Activated CD8-positive, alpha-beta T cell treated with anti-CD3 and anti-CD28 coated beads for 36 hours (primary cell): ENCODE results near the gene SHMT1. TPM values are rescaled to one million over a fixed set of nuclear protein-coding genes. Genes with fewer than 3 reads are reported as not detected.

Experiments
- ATAC-seq: fragments of 200-7000 bp; cut with Tn5 transposase; one replicate; pipeline ENCODE4 v1.10.0; 2021; ENCODE audit warnings: mild to moderate bottlenecking, moderate library complexity
- CTCF ChIA-PET: fragments of 350-600 bp; sonication (Branson Sonifier 250); formaldehyde crosslinking; loops from one replicate; lab custom pipeline; 2021; ENCODE audit warnings: antibody characterized with exemption; lab: Charles Lee
- POLR2A ChIA-PET: fragments of 350-600 bp; sonication (Branson Sonifier 250); formaldehyde crosslinking; loops from one replicate; lab custom pipeline; 2021; ENCODE audit warnings: antibody characterized with exemption; lab: Charles Lee
- DNase-seq: peaks from one replicate; pipeline ENCODE4 v3.0.0-alpha.2; 2020
- H3K27ac Mint-ChIP-seq: one replicate; pipeline ENCODE4 v1.8.0; 2021; ENCODE audit warnings: mild to moderate bottlenecking, mixed read lengths
- H3K27me3 Mint-ChIP-seq: one replicate; pipeline ENCODE4 v1.8.0; 2021; ENCODE audit warnings: mixed read lengths
- H3K36me3 Mint-ChIP-seq: one replicate; pipeline ENCODE4 v1.8.0; 2021; ENCODE audit warnings: low read depth, mixed read lengths
- H3K4me1 Mint-ChIP-seq: one replicate; pipeline ENCODE4 v1.8.0; 2021; ENCODE audit warnings: low read depth, mixed read lengths
- H3K4me3 Mint-ChIP-seq: one replicate; pipeline ENCODE4 v1.8.0; 2021; ENCODE audit warnings: mild to moderate bottlenecking, moderate library complexity, mixed read lengths
- H3K9me3 Mint-ChIP-seq: one replicate; pipeline ENCODE4 v1.8.0; 2021; ENCODE audit warnings: mixed read lengths
- intact Hi-C: fragments of 100-400 bp; cut with micrococcal nuclease; formaldehyde crosslinking; loops from one replicate; pipeline ENCODE4 v1.10.0; 2022
- total RNA-seq, 2 experiments: library from RNA; stranded (reverse); gene quantifications; one replicate each; pipeline ENCODE4 v1.2.3, GENCODE V29; 2021
- TF ChIP-seq, protein P1 (sequence below): fragments of 200-600 bp; IDR thresholded peaks from one replicate; pipeline ENCODE4 v1.8.0; 2022; ENCODE audit warnings: antibody characterized with exemption, mild to moderate bottlenecking

SHMT1 gene
- total RNA-seq, 2 experiments from 2014 or later, result 45.1 to 49.6 TPM

DNA sequence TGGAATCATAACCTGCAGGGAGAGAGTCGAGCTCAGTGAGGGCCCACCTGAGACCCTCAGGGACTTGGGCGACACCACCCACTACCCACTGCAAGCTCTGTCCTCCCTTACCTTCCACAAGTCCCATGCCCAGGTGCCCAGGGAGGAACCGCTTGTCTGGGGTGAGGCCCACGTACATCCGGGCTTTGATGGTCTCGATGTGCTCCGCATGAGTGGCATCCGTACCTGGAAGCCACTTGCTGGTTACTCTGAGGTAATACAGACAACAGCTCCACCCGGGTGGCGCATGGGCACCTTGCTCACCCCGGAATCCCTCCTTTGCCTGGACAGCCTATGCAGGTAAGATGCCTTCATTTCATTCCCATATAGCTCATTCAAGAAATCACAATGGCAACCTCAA, 78.1 kb downstream of the SHMT1 start:
- no peak for ATAC-seq
- TF ChIP-seq, protein P1, sequence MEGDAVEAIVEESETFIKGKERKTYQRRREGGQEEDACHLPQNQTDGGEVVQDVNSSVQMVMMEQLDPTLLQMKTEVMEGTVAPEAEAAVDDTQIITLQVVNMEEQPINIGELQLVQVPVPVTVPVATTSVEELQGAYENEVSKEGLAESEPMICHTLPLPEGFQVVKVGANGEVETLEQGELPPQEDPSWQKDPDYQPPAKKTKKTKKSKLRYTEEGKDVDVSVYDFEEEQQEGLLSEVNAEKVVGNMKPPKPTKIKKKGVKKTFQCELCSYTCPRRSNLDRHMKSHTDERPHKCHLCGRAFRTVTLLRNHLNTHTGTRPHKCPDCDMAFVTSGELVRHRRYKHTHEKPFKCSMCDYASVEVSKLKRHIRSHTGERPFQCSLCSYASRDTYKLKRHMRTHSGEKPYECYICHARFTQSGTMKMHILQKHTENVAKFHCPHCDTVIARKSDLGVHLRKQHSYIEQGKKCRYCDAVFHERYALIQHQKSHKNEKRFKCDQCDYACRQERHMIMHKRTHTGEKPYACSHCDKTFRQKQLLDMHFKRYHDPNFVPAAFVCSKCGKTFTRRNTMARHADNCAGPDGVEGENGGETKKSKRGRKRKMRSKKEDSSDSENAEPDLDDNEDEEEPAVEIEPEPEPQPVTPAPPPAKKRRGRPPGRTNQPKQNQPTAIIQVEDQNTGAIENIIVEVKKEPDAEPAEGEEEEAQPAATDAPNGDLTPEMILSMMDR, result no peak
- no peak for DNase-seq
- no peak overlapping the region for H3K27ac Mint-ChIP-seq
- no peaks in the 10 kb centered on the region for H3K9me3 Mint-ChIP-seq
- peaks cover 44% of the 10 kb centered on the region for H3K36me3 Mint-ChIP-seq
- no peaks in the 10 kb centered on the region for H3K4me1 Mint-ChIP-seq
- no peak overlapping the region for H3K4me3 Mint-ChIP-seq
- POLR2A ChIA-PET, result interaction anchor here (0.9 to 1.4 kb wide), 3 partner anchors 17 to 99 kb away, joined by 3 to 6 read pairs (median 3); no protein-coding TSS in a partner anchor
- CTCF ChIA-PET, result interaction anchor here (1.0 to 1.3 kb wide), 2 partner anchors 15 to 102 kb away, joined by 3 read pairs; partner anchors contain the start of gene ALKBH5
- intact Hi-C loops, result no loop called here
- H3K27me3 Mint-ChIP-seq, result no peaks in the 10 kb centered on the region

DNA sequence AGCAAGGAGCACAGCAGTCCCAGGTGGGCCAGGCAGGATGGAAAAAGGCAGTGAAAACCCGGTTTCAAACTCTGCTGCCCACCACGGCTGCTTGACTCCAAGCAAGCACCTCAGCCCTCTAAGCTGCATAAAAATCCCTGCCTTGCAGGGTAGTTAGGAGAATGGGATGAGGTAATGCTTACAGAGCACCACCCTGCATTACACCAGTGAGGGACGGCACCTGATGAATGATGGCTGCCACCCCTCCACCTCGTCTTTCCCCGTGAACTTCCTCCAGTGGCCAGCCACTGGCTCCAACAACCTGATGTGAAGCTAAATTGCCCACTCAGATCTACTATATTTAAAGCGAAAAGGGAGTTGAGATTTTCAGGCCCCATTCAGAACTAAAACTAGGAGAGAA, 81.6 kb downstream of the SHMT1 start:
- no peaks in the 10 kb centered on the region for H3K27me3 Mint-ChIP-seq
- no peak for ATAC-seq
- TF ChIP-seq, protein P1, result no peak
- H3K27ac Mint-ChIP-seq, result no peak overlapping the region
- H3K36me3 Mint-ChIP-seq, result peaks cover 39% of the 10 kb centered on the region
- intact Hi-C loops, result no loop called here
- no peak for DNase-seq
- H3K4me1 Mint-ChIP-seq, result no peaks in the 10 kb centered on the region
- H3K4me3 Mint-ChIP-seq, result no peak overlapping the region
- no peaks in the 10 kb centered on the region for H3K9me3 Mint-ChIP-seq
- CTCF ChIA-PET, result no interaction called here
- POLR2A ChIA-PET, result interaction anchor here (0.7 kb wide), 1 partner anchor 15 kb away, joined by 3 read pairs; no protein-coding TSS in a partner anchor

DNA sequence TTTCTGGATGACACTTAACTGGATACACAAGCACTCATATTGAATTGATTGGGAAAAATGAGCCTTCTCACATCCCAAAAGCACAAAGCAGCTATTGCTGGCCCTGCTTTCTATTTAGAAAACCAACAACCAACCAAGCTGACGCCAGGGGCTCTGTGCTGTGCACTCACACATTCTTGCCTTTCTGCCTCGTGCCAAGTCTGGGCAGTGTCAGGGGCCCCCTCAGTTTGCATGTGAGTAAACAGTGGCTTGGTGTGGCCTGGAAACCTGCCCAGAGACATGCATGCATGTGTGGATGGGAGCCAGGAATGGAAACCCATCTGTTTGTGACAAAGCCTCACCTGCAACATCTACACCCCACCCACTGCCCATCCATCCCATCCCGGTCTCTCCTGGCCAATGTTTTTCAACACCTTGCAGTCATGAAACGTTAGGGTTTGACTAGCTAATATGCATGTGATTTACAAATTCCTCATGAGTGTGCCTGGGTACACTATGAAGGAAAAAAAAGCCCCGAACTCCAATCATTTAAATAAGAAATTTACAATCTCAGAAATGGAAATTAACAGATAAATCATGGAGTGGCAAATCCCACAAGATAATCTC, 82.5 kb downstream of the SHMT1 start:
- TF ChIP-seq, protein P1, result no peak
- H3K27me3 Mint-ChIP-seq, result no peaks in the 10 kb centered on the region
- no peaks in the 10 kb centered on the region for H3K4me1 Mint-ChIP-seq
- H3K27ac Mint-ChIP-seq, result no peak overlapping the region
- ChIA-PET POLR2A (interaction anchor here (0.7 to 0.9 kb wide), 2 partner anchors 14 kb away, joined by 3 read pairs; no protein-coding TSS in a partner anchor), CTCF (interaction anchor here (1.3 kb wide), 1 partner anchor 62 kb away, joined by 3 read pairs; no protein-coding TSS in a partner anchor)
- no peaks in the 10 kb centered on the region for H3K9me3 Mint-ChIP-seq
- no peak overlapping the region for H3K4me3 Mint-ChIP-seq
- intact Hi-C loops, result no loop called here
- peaks cover 41% of the 10 kb centered on the region for H3K36me3 Mint-ChIP-seq
- no peak for DNase-seq
- ATAC-seq, result no peak

DNA sequence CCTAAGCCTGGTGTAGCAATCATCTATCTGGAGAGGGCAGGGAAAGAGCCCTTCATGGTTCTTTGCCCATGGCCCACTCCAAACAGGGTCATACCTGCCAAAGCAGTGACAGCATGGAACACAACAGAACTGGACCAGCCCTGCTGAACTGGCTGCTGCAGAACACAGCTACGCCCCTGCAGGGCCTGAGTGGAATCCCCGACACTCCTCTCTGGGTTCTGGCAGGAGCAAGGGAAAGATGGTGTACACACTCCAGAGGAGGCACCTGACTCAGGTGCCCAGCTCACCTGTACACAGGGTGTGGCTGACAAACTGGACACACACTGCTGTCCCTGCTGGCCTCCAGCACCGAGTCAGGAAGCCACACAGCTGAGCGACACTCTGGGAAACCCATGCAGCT, 83.1 kb downstream of the SHMT1 start:
- H3K4me1 Mint-ChIP-seq, result no peaks in the 10 kb centered on the region
- peaks cover 38% of the 10 kb centered on the region for H3K36me3 Mint-ChIP-seq
- DNase-seq (no peak), ATAC-seq (no peak)
- H3K9me3 Mint-ChIP-seq, result no peaks in the 10 kb centered on the region
- no peaks in the 10 kb centered on the region for H3K27me3 Mint-ChIP-seq
- H3K4me3 Mint-ChIP-seq, result no peak overlapping the region
- ChIA-PET CTCF (interaction anchor here (1.3 kb wide), 1 partner anchor 61 kb away, joined by 3 read pairs; no protein-coding TSS in a partner anchor), POLR2A (no interaction called here)
- no peak overlapping the region for H3K27ac Mint-ChIP-seq
- intact Hi-C loops, result no loop called here
- TF ChIP-seq, protein P1, result no peak

DNA sequence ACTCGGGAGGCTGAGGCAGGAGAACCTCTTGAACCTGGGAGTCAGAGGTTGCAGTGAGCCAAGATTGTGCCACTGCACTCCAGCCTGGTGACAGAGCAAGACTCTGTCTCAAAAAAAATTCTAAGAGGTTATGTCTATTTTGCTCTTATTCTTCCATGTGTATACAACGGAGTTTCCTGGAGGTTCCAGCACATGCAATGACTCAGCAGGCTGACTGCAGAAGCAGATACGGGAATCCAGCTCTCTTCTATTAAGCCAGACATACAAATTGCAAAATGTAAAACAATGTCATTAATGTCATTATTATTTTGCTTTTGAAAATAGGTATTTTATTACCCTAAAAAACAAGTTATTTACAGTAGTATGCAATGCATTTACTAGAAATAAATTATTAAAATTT, 84.5 kb downstream of the SHMT1 start:
- DNase-seq (no peak), ATAC-seq (no peak)
- intact Hi-C loops, result no loop called here
- no peaks in the 10 kb centered on the region for H3K9me3 Mint-ChIP-seq
- POLR2A ChIA-PET, result no interaction called here
- no peaks in the 10 kb centered on the region for H3K4me1 Mint-ChIP-seq
- CTCF ChIA-PET, result no interaction called here
- H3K4me3 Mint-ChIP-seq, result no peak overlapping the region
- H3K27me3 Mint-ChIP-seq, result no peaks in the 10 kb centered on the region
- H3K36me3 Mint-ChIP-seq, result peaks cover 33% of the 10 kb centered on the region
- no peak overlapping the region for H3K27ac Mint-ChIP-seq
- TF ChIP-seq, protein P1, result no peak
